Activated T-helper 2 cell treated with anti-CD3 and anti-CD28 coated beads, Interferon-gamma antibody, Interleukin-2, Interleukin-4, amounts not matched to agents 10 μg/mL and 5 μg/mL and 100 μg/mL, durations not matched to agents 14 hours and 24 hours and 36 hours (primary cell): ENCODE measurements around the gene EPDR1. TPM values are rescaled to one million over a fixed set of nuclear protein-coding genes. Genes with fewer than 3 reads are reported as not detected.

Experiments
- DNase-seq: peaks from one replicate; pipeline ENCODE4 v3.0.0; 2021; ENCODE audit warnings: low spot score
- H3K27ac Mint-ChIP-seq: one replicate; pipeline ENCODE4 v1.8.0; 2021; ENCODE audit warnings: mixed read lengths
- H3K27me3 Mint-ChIP-seq: one replicate; pipeline ENCODE4 v1.8.0; 2021; ENCODE audit warnings: low read depth, mixed read lengths
- H3K36me3 Mint-ChIP-seq: one replicate; pipeline ENCODE4 v1.8.0; 2021; ENCODE audit warnings: low read depth, mixed read lengths
- H3K4me1 Mint-ChIP-seq: one replicate; pipeline ENCODE4 v1.8.0; 2021; ENCODE audit warnings: low read depth, mixed read lengths
- H3K4me3 Mint-ChIP-seq: one replicate; pipeline ENCODE4 v1.8.0; 2021; ENCODE audit warnings: low read depth, mild to moderate bottlenecking, moderate library complexity, mixed read lengths
- H3K9me3 Mint-ChIP-seq: one replicate; pipeline ENCODE4 v1.8.0; 2021; ENCODE audit warnings: mixed read lengths
- intact Hi-C: fragments of 100-400 bp; cut with micrococcal nuclease; formaldehyde crosslinking; loops from one replicate; pipeline ENCODE4 v1.15.1; 2023
- total RNA-seq: library from RNA; stranded (reverse); gene quantifications from 2 replicates; pipeline ENCODE4 v1.2.3, GENCODE V29; 2022

The EPDR1 gene
- total RNA-seq = 0.62 and 1.1 TPM in 2 replicates

DNA sequence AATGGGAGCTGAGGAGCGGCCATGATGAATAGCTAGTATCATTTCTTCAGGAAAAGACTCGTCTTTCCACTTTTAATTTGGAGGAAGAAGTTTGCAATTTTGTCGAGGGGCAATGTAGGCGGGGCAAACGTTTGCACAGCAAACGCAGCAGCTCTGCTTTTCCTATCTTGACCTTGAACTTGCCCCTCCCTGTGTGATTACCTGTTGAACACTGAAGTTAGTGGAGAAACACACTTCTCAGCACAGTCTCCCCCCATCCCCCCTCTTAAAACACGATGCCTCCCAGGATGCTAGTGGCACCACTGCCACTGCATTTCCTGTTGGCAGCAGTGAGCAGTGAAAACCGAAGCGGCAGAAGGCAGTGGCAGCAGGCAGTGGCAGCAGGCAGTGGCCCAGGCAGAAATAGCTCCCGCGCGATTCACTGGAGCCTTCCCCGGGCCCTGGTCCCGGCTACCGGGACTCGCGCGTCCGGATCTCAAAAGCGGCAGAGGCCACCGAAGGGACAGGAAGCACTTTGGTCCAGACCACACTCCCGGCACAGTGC, at the start of gene EPDR1:
Gene EPDR1 (plus strand): TSS at position 336 of the 544 bp plus-strand sequence. CDS start 300 bp downstream, outside the sequence.
- Mint-ChIP-seq H3K9me3 (no peaks in the 10 kb centered on the region), H3K4me1 (peaks cover 12% of the 10 kb centered on the region), H3K27ac (no peak within 1 kb of the TSS), H3K36me3 (no peaks in the 10 kb centered on the region), H3K27me3 (peaks cover 66% of the 10 kb centered on the region), H3K4me3 (peak within 1 kb of the TSS; percentile 67)
- no peak for DNase-seq
- intact Hi-C loops = no loop called here

DNA sequence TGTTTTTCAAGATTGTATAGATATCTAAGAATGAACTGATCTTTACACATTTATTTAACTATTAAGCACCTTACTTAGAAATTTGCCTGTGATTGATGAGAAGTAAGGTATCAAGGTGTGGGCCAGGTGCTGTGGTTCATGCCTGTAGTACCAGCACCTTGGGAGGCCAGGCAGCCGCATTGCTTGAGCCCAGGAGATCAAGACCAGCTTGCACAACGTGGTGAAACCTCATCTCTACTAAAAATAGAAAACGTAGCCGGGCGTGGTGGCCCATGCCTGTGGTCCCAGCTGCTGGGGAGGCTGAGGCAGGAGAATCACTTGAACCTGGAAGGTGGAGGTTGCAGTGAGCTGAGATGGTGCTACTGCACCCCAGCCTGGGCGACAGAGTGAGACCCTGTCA, 38.4 kb upstream of the EPDR1 start:
- H3K4me1 Mint-ChIP-seq = no peaks in the 10 kb centered on the region
- no peak for DNase-seq
- H3K27ac Mint-ChIP-seq = no peak overlapping the region
- intact Hi-C loops = no loop called here
- H3K27me3 Mint-ChIP-seq = peaks cover 1% of the 10 kb centered on the region
- no peaks in the 10 kb centered on the region for H3K36me3 Mint-ChIP-seq
- no peaks in the 10 kb centered on the region for H3K9me3 Mint-ChIP-seq
- H3K4me3 Mint-ChIP-seq = no peak overlapping the region

GRCh38 chr7:37893359-37893758, 27.1 kb upstream of the EPDR1 start:
- Mint-ChIP-seq H3K27me3 (peaks cover 7% of the 10 kb centered on the region), H3K36me3 (no peaks in the 10 kb centered on the region), H3K9me3 (no peaks in the 10 kb centered on the region), H3K4me3 (no peak overlapping the region), H3K4me1 (no peaks in the 10 kb centered on the region), H3K27ac (no peak overlapping the region)
- intact Hi-C loops = no loop called here
- DNase-seq = no peak

DNA sequence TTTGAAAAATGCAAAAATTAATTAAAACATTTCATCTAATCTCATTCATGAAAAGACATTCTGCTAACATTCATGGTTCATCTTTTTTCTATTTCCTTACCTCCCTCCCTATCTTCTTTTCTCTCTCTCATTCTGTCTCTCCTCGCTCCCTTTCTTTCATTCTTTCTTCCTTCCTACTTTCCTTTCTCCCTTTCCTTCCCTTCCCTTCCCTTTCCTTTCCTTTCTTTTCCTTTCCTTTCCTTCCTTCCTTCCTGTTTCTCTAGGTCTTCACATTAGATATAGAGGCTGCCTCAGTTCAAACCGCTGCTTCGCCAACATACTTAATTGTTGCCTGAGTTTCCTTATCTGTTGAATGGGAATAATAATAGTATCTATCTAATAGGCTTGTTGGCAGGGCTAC, 25.8 kb upstream of the EPDR1 start:
- Mint-ChIP-seq H3K27ac (no peak overlapping the region), H3K4me1 (no peaks in the 10 kb centered on the region), H3K9me3 (no peaks in the 10 kb centered on the region), H3K36me3 (no peaks in the 10 kb centered on the region), H3K27me3 (peaks cover 7% of the 10 kb centered on the region), H3K4me3 (no peak overlapping the region)
- DNase-seq = no peak
- intact Hi-C loops = no loop called here

DNA sequence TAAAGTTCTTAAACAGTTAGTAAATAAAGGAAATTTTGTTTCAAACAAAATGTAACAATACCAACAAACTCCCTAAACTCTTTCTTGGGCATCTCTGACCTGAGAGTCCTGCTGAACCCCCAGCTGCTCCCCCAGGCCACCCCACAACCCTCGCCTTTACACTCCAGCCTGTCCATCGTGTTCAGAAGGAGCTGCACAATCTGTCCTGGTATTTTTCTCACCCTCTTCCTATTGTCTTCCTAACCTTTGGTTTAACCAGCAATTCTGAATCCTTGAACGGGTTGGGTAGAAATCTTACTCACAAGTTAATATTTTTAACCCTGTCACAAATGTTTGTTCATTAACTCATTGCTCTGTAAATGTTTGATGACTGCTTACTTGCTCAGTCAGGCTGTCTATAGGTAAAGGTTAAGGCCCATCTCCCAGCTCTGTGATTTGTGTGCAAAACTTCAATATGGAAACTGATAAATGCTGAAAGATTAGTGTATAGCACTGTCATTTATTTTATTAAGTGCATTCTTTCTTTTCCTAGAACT, 20.7 kb upstream of the EPDR1 start:
- no peaks in the 10 kb centered on the region for H3K36me3 Mint-ChIP-seq
- H3K4me3 Mint-ChIP-seq = no peak overlapping the region
- no peaks in the 10 kb centered on the region for H3K4me1 Mint-ChIP-seq
- intact Hi-C loops = loop anchor here (5.0 kb wide), 1 partner anchor 468 kb away; no protein-coding TSS in a partner anchor
- H3K27ac Mint-ChIP-seq = no peak overlapping the region
- H3K27me3 Mint-ChIP-seq = peaks cover 2% of the 10 kb centered on the region
- no peak for DNase-seq
- no peaks in the 10 kb centered on the region for H3K9me3 Mint-ChIP-seq

DNA sequence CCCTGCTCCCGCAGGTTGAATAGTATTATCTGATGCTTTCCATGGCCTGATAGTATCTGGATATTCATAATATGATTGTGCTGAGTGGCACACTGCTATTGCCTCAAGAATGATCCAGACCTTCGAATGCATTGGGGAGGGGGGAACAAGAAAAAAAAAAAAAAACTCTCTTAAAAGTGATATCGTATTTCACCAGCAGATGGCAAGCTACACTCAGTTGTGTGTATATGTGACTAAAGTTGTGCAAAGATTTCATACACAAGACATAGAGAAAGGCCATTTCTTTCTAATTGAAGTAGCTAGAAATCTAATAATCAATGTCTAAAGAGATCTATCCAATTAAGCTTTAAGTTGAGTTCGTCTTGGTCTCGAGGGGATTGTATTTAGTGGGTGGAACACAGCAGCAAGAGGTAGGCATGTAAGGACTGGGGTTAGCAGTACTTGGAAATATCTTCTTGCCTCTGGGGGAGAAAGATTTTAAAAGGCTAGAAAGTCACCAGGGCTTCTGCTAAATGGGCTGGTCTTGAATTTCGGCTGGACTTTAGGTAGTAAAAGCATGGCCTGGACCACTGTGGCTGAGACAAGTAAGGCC, 19.1 kb upstream of the EPDR1 start:
- DNase-seq = no peak
- Mint-ChIP-seq H3K36me3 (no peaks in the 10 kb centered on the region), H3K27ac (no peak overlapping the region), H3K4me3 (no peak overlapping the region), H3K9me3 (no peaks in the 10 kb centered on the region), H3K27me3 (peaks cover 2% of the 10 kb centered on the region), H3K4me1 (no peaks in the 10 kb centered on the region)
- intact Hi-C loops = loop anchor here (5.0 kb wide), 1 partner anchor 466 kb away; no protein-coding TSS in a partner anchor

DNA sequence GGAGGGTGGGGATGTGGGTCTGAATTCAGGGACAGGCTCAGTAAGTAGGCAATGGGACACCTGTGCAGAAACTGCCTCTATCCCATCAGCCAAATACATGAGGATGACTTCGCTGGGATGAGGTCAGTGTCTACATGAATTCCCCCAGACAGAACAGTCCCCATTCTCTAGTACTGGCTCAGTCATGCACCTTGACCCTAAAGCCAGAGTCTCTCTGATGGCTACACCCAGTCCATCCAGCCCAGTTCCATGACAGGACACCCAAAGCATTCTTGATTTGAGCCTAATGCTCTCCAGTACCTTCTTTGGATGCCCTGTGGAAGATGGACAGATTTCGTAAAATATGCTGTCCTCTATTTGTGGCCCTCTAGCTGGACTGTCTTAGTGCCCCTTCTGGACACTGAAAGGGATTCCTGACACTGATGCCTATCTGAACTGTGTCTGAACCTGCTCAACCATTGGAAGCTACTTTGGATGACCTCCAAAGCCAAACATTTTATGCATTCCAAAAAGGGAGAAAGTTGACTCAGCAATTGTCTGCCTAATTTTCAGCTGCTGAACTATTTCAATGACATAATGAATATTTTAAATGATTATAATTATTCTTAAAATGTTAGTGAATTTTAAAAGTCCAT, 18.4 kb upstream of the EPDR1 start:
- peaks cover 5% of the 10 kb centered on the region for H3K27me3 Mint-ChIP-seq
- intact Hi-C loops = loop anchor here (5.0 kb wide), 1 partner anchor 465 kb away; no protein-coding TSS in a partner anchor

GRCh38 chr7:37908221-37908788, 12.1 kb upstream of the EPDR1 start:
- no peak overlapping the region for H3K4me3 Mint-ChIP-seq
- intact Hi-C loops = no loop called here
- H3K27me3 Mint-ChIP-seq = peaks cover 17% of the 10 kb centered on the region
- H3K4me1 Mint-ChIP-seq = no peaks in the 10 kb centered on the region
- no peak for DNase-seq
- no peaks in the 10 kb centered on the region for H3K36me3 Mint-ChIP-seq
- H3K27ac Mint-ChIP-seq = no peak overlapping the region
- H3K9me3 Mint-ChIP-seq = no peaks in the 10 kb centered on the region

More for the DNA sequence above, 18.4 kb upstream of the EPDR1 start:
- no peaks in the 10 kb centered on the region for H3K4me1 Mint-ChIP-seq
- no peak overlapping the region for H3K27ac Mint-ChIP-seq
- DNase-seq = no peak
- H3K36me3 Mint-ChIP-seq = no peaks in the 10 kb centered on the region
- H3K9me3 Mint-ChIP-seq = no peaks in the 10 kb centered on the region
- no peak overlapping the region for H3K4me3 Mint-ChIP-seq

DNA sequence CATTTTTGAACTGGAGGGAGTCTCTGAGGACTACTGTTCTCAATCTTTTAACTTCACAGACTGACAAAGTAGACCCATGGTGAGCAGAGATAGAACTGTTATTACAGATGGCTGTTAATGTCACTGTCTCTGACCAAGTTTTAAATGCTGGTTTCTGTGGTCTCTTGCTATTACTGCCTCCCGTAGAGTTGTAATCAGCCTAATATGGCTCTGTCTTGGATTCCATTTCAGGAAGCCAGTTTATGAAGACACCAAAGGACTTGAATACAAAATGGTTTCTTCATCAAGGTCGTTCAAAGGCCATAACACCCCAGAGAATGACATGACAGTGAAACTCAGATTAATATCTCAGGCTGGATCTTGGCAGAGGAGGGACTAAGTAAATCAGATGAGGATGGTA, 7.7 kb upstream of the EPDR1 start:
- H3K27me3 Mint-ChIP-seq = peaks cover 47% of the 10 kb centered on the region
- intact Hi-C loops = no loop called here
- no peak for DNase-seq
- no peaks in the 10 kb centered on the region for H3K9me3 Mint-ChIP-seq
- H3K36me3 Mint-ChIP-seq = no peaks in the 10 kb centered on the region
- no peak overlapping the region for H3K4me3 Mint-ChIP-seq
- no peak overlapping the region for H3K27ac Mint-ChIP-seq
- H3K4me1 Mint-ChIP-seq = peaks cover 6% of the 10 kb centered on the region

DNA sequence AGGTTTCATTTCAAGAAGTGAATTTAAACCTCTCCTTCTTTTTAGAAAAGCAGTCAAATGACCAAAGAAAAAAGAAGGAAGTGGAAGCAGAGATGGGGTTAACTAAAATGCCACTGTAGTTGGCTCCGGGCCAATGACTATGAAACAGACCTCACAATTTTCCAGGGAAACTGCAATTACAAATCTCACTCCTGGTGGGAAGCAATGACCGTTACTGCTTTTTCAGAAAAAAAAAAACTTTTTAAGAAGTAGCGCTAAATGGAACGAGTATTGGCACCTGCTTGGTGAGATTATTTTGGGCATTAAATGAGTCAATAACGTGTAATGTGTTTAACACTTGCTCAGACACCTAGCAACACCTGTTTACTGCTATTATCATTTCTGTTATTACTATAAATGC, 5.0 kb upstream of the EPDR1 start:
- Mint-ChIP-seq H3K27ac (no peak overlapping the region), H3K4me3 (no peak overlapping the region), H3K27me3 (peaks cover 73% of the 10 kb centered on the region), H3K9me3 (no peaks in the 10 kb centered on the region), H3K4me1 (peaks cover 8% of the 10 kb centered on the region), H3K36me3 (no peaks in the 10 kb centered on the region)
- intact Hi-C loops = loop anchor here (5.0 kb wide), 1 partner anchor 192 kb away; no protein-coding TSS in a partner anchor
- no peak for DNase-seq

DNA sequence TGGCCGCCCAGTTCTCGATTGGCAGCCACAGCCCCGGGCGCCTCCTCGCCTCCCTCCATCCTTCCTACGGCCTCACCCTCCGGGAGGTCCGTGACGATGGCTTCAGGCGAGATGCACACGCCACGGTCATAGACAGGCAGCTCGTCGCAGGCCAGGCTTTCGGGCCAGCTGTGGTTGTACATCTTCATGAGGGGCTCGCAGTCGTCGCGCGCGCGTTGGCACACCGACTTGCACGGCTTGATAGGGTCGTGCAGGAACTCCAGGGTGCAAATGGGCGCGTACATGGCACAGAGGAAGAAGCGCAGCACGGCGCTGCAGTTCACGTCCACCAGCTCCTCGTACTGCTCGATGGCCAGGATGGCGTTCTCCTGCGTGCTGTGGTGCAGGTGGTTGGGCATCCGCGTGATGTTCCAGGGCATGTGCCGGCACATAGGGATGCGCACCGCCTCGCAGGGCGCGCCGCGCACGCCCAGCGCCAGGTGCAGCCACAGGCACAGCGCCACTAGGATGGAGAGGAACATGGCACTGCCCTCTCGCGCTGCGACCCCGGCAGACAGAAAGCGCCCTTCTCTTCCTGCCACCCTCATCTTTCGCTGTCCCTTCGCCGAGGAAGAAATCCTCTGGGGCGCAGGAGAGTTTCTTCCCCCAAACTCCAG, 4.3 kb upstream of the EPDR1 start:
- peaks cover 70% of the 10 kb centered on the region for H3K27me3 Mint-ChIP-seq
- intact Hi-C loops = loop anchor here (5.0 kb wide), 1 partner anchor 191 kb away; no protein-coding TSS in a partner anchor

More for the DNA sequence above, 4.3 kb upstream of the EPDR1 start:
- Mint-ChIP-seq H3K4me1 (peaks cover 10% of the 10 kb centered on the region), H3K9me3 (no peaks in the 10 kb centered on the region), H3K4me3 (peak overlapping the region; percentile 6), H3K27ac (no peak overlapping the region), H3K36me3 (no peaks in the 10 kb centered on the region)
- DNase-seq = no peak
